ACC112 (cell line): ENCODE results near the gene REV3L.

ENCODE experiments used
- H2AFZ ChIP-seq: fragments of 200-600 bp; sonication (generic); one replicate; pipeline ENCODE4 v1.6.0; 2017; ENCODE audit warnings: antibody characterized with exemption, low read length; ENCODE audit not compliant: unreplicated experiment
- H3K27ac ChIP-seq: fragments of 200-600 bp; sonication (generic); 2 replicates; pipeline ENCODE4 v1.5.1; 2014; ENCODE audit warnings: low read depth, mild to moderate bottlenecking, antibody characterized with exemption, low read length, moderate library complexity
- H3K27me3 ChIP-seq: fragments of 200-600 bp; sonication (generic); 2 replicates; pipeline ENCODE4 v1.6.1; 2014; ENCODE audit warnings: mild to moderate bottlenecking, antibody characterized with exemption, low read length, moderate library complexity, mixed read lengths; ENCODE audit not compliant: insufficient read depth
- H3K36me3 ChIP-seq: fragments of 200-600 bp; sonication (generic); 2 replicates; pipeline ENCODE4 v1.6.1; 2016; ENCODE audit warnings: mild to moderate bottlenecking, antibody characterized with exemption, low read length, moderate library complexity, mixed read lengths; ENCODE audit not compliant: insufficient read depth
- H3K4me1 ChIP-seq: fragments of 200-600 bp; sonication (generic); one replicate; pipeline ENCODE4 v1.6.1; 2016; ENCODE audit warnings: low read length, mixed read lengths; ENCODE audit not compliant: insufficient read depth, unreplicated experiment, control insufficient read depth
- H3K4me3 ChIP-seq: fragments of 200-600 bp; sonication (generic); 2 replicates; pipeline ENCODE4 v1.5.1; 2014; ENCODE audit warnings: mild to moderate bottlenecking, low read depth, low read length
- H3K79me2 ChIP-seq: fragments of 200-600 bp; sonication (generic); one replicate; pipeline ENCODE4 v1.6.0; 2016; ENCODE audit warnings: low read length; ENCODE audit not compliant: control insufficient read depth, unreplicated experiment, insufficient read depth

The REV3L gene

GRCh38 chr6:111379302-111379701 is 103.7 kb downstream of the REV3L start:
- Histone ChIP-seq H3K4me1 (peaks cover 5% of the 10 kb centered on the region), H3K27me3 (no peaks in the 10 kb centered on the region), H3K27ac (no peak overlapping the region), H3K36me3 (peaks cover 44% of the 10 kb centered on the region), H3K79me2 (no peaks in the 10 kb centered on the region), H3K4me3 (no peak overlapping the region), H2AFZ (no peak overlapping the region)

DNA sequence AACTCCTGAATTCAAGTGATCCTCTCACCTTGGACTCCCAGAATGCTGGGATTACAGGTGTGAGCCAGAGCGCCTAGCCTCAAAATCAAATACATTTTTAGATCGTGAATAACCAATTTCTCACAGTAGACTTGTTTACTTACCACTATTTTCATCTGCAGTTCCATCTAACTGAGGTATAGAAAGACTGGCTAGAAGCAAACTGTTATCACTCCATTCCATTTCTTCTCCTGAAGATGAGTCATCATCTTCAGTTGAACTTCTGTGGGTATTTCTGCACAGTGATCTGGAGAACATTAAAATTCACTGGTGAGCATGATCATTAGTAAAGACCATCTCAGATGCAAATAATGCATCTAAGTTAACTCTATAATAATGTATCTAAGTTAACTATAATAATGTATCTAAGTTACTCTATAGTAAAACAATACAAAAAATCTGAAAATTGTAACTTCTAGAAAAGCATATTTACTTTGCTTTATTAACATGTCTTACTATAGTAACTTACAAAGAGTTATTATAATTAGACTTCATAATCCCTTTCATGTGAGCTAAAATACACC is 105.4 kb downstream of the REV3L start:
- Histone ChIP-seq H3K36me3 (peaks cover 47% of the 10 kb centered on the region), H3K27ac (no peak overlapping the region), H3K4me3 (no peak overlapping the region), H3K27me3 (no peaks in the 10 kb centered on the region), H3K4me1 (peaks cover 5% of the 10 kb centered on the region), H2AFZ (no peak overlapping the region), H3K79me2 (no peaks in the 10 kb centered on the region)

GRCh38 chr6:111367393-111368088 is 115.5 kb downstream of the REV3L start:
- Histone ChIP-seq H3K79me2 (no peaks in the 10 kb centered on the region), H2AFZ (no peak overlapping the region), H3K36me3 (peaks cover 18% of the 10 kb centered on the region; the same call in 1 of the 2 replicates), H3K4me3 (no peak overlapping the region), H3K27ac (no peak overlapping the region), H3K4me1 (no peaks in the 10 kb centered on the region), H3K27me3 (no peaks in the 10 kb centered on the region)

- no peak overlapping the region for H3K27ac ChIP-seq
- peaks cover 12% of the 10 kb centered on the region; the same call in 1 of the 2 replicates for H3K36me3 ChIP-seq
- H3K4me1 ChIP-seq: peaks cover 7% of the 10 kb centered on the region
- no peaks in the 10 kb centered on the region for H3K27me3 ChIP-seq
- no peak overlapping the region for H2AFZ ChIP-seq
- no peak overlapping the region for H3K4me3 ChIP-seq
- no peaks in the 10 kb centered on the region for H3K79me2 ChIP-seq
Measured at GRCh38 chr6:111361648-111362047, 121.4 kb downstream of the REV3L start.

DNA sequence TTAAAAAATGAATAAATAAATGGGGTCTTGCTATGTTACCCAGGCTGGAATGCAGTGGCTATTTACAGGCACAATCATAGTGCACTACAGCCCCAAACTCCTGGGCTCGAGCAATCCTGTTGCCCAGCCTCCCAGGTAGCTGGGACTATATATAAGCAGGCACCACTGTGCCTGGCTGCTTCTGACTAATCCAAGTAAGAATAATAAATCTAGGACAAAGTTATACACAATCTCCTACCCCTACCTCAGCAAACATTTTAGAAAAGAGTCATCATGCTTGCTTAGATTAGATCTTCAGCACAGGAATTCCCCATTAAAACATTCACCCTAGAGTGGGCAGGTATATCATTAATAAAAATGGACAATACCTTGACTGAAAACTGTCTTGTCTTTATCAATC is 124.6 kb downstream of the REV3L start:
- no peaks in the 10 kb centered on the region for H3K79me2 ChIP-seq
- no peaks in the 10 kb centered on the region for H3K27me3 ChIP-seq
- no peak overlapping the region for H2AFZ ChIP-seq
- H3K4me3 ChIP-seq: no peak overlapping the region
- H3K27ac ChIP-seq: no peak overlapping the region
- peaks cover 7% of the 10 kb centered on the region for H3K4me1 ChIP-seq
- H3K36me3 ChIP-seq: peaks cover 35% of the 10 kb centered on the region

DNA sequence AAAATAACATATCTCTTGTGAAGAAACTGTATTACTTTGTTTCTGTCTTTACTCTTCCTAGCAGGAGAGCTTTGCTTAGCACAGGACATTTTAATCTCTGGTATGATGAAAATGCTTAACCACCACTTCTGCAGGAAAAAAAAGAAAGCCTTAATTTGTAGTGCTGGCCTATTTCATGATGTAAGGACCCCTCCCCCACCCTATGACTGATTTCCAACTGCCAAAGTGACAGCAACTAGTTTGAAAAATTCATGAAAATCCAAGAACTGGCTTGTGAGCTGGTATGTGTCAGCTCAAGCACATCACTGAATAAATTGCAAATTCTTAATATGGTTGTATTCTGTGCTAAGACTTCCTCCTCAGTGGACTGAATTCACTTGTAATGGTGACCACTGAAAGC is 125.3 kb downstream of the REV3L start:
- no peak overlapping the region for H3K27ac ChIP-seq
- no peaks in the 10 kb centered on the region for H3K27me3 ChIP-seq
- no peak overlapping the region for H3K4me3 ChIP-seq
- H2AFZ ChIP-seq: no peak overlapping the region
- H3K36me3 ChIP-seq: peaks cover 41% of the 10 kb centered on the region
- H3K4me1 ChIP-seq: peaks cover 7% of the 10 kb centered on the region
- H3K79me2 ChIP-seq: no peaks in the 10 kb centered on the region

DNA sequence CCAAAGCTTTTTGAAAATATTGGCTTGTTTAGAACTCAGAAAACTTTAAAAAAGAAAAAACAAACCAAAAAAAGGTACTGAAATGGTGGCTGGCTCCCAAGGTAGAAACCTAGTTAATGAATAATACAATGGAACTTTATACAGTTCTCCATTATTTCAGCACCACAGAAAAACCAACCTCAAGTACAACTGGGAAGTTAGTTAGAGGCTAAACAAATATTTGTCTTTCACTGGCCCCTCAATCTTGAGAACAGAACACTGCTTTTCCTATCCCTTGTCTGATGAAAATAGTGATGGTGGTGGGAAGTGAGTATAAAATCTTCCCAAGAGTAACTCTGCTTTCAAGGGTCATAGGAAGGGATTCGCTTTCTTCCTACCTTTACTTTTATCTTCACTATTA is 126.5 kb downstream of the REV3L start:
- Histone ChIP-seq H3K27ac (no peak overlapping the region), H3K27me3 (no peaks in the 10 kb centered on the region), H3K79me2 (no peaks in the 10 kb centered on the region), H2AFZ (no peak overlapping the region), H3K4me1 (peaks cover 7% of the 10 kb centered on the region), H3K4me3 (no peak overlapping the region), H3K36me3 (peaks cover 41% of the 10 kb centered on the region)

DNA sequence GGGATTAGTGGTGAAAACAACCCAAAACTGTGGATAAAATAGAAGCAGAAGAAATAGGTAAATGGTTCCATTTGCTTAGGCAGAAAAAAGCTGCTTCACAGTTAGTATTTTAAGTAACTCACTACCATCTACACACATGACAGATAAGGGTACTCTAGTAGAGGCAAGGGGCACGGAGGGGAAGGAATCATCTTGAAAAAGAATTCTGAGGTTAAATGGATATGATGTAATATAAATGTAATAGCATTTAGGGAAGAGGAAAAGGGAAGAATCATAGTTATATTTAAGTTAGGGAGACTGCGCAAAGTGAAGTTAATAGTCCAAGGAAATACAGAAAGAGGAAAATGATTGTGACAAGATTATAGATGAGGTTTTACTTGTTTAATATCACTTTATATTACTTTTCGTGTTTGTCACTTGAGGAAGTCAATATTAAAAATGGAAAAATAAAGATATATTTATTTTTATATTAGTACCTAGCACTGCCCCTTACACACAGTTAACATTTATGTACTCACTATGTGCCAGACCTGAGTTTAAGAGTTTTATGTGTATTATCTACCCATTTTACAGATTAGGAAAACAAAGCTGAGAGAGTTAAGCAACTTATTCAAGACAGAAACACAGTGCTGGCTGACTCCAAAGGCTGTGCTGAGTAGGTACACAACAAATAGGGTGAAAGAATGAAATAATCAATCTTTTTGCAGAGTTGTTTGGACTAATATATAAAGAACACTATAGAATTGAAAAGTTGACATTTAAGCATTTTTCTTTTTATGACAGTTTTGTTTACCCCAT is 128.1 kb downstream of the REV3L start:
- H2AFZ ChIP-seq: no peak overlapping the region
- no peaks in the 10 kb centered on the region for H3K27me3 ChIP-seq
- H3K4me3 ChIP-seq: no peak overlapping the region
- H3K4me1 ChIP-seq: peaks cover 7% of the 10 kb centered on the region
- no peaks in the 10 kb centered on the region for H3K79me2 ChIP-seq
- no peak overlapping the region for H3K27ac ChIP-seq
- H3K36me3 ChIP-seq: peaks cover 48% of the 10 kb centered on the region

- Histone ChIP-seq H3K79me2 (no peaks in the 10 kb centered on the region), H3K27me3 (no peaks in the 10 kb centered on the region), H3K36me3 (peaks cover 54% of the 10 kb centered on the region), H3K4me3 (no peak overlapping the region), H3K4me1 (peaks cover 6% of the 10 kb centered on the region), H2AFZ (no peak overlapping the region), H3K27ac (no peak overlapping the region)
Measured at GRCh38 chr6:111353912-111354462, 129.0 kb downstream of the REV3L start.

- Histone ChIP-seq H3K27ac (no peak overlapping the region), H3K4me3 (no peak overlapping the region), H3K4me1 (no peaks in the 10 kb centered on the region), H2AFZ (no peak overlapping the region), H3K36me3 (peaks cover 13% of the 10 kb centered on the region), H3K79me2 (no peaks in the 10 kb centered on the region), H3K27me3 (no peaks in the 10 kb centered on the region)
Measured at GRCh38 chr6:111347589-111347988, 135.4 kb downstream of the REV3L start.
